Loucy (cell line): ENCODE results near the gene DAGLA.

ENCODE experiments used
- H2AFZ ChIP-seq: fragments of 200-600 bp; sonication (generic); 2 replicates; pipeline ENCODE4 v1.6.0; 2016; ENCODE audit warnings: antibody characterized with exemption, mild to moderate bottlenecking, low read length, moderate library complexity
- H3F3A ChIP-seq: fragments of 200-600 bp; 2 replicates; pipeline ENCODE4 v1.6.0; 2016; ENCODE audit warnings: antibody characterized with exemption, low read depth, mild to moderate bottlenecking
- H3K27me3 ChIP-seq: fragments of 200-600 bp; sonication (generic); 2 replicates; pipeline ENCODE4 v1.6.1; 2014; ENCODE audit warnings: low read length, mild to moderate bottlenecking; ENCODE audit not compliant: insufficient read depth, poor library complexity, severe bottlenecking
- H3K36me3 ChIP-seq: fragments of 200-600 bp; sonication (generic); 2 replicates; pipeline ENCODE4 v1.6.1; 2016; ENCODE audit warnings: low read length; ENCODE audit not compliant: insufficient read depth
- H3K4me1 ChIP-seq: fragments of 200-600 bp; sonication (generic); 2 replicates; pipeline ENCODE4 v1.5.1; 2014; ENCODE audit warnings: low read length, mild to moderate bottlenecking; ENCODE audit not compliant: insufficient read depth, poor library complexity, severe bottlenecking
- H3K4me2 ChIP-seq: fragments of 200-600 bp; sonication (generic); 2 replicates; pipeline ENCODE4 v1.6.0; 2014; ENCODE audit warnings: antibody characterized with exemption, low read length, low read depth, mild to moderate bottlenecking; ENCODE audit not compliant: poor library complexity, severe bottlenecking
- H3K4me3 ChIP-seq: fragments of 200-600 bp; sonication (generic); 2 replicates; pipeline ENCODE4 v1.5.1; 2014; ENCODE audit warnings: low read length, mild to moderate bottlenecking, mixed read lengths; ENCODE audit not compliant: poor library complexity, severe bottlenecking
- H3K79me2 ChIP-seq: fragments of 200-600 bp; sonication (generic); 2 replicates; pipeline ENCODE4 v1.6.1; 2014; ENCODE audit warnings: low read length; ENCODE audit not compliant: insufficient read depth
- H3K9ac ChIP-seq: fragments of 200-600 bp; sonication (generic); 2 replicates; pipeline ENCODE4 v1.6.0; 2014; ENCODE audit warnings: mild to moderate bottlenecking, low read depth, low read length, moderate library complexity; ENCODE audit not compliant: poor library complexity, severe bottlenecking
- H3K9me2 ChIP-seq: fragments of 200-600 bp; sonication (generic); replicated peaks from 2 replicates; pipeline ENCODE4 v1.6.1; 2016; ENCODE audit warnings: low read depth, low read length, mixed read lengths
- H3K9me3 ChIP-seq: fragments of 200-600 bp; sonication (generic); 2 replicates; pipeline ENCODE4 v1.6.1; 2014; ENCODE audit warnings: mild to moderate bottlenecking, antibody characterized with exemption, low read length, low read depth; ENCODE audit not compliant: insufficient read depth
- H4K20me1 ChIP-seq: fragments of 200-600 bp; sonication (generic); 2 replicates; pipeline ENCODE4 v1.6.0; 2014; ENCODE audit warnings: antibody characterized with exemption, low read length, mild to moderate bottlenecking; ENCODE audit not compliant: insufficient read depth, poor library complexity, severe bottlenecking
- CTCF ChIP-seq: fragments of 200-600 bp; sonication (generic); conservative IDR thresholded peaks from 2 replicates; pipeline ENCODE4 v1.5.1; 2014; ENCODE audit warnings: mild to moderate bottlenecking, antibody characterized with exemption, low read length
- EZH2phosphoT487 ChIP-seq: fragments of 200-600 bp; IDR thresholded peaks from 2 replicates; pipeline ENCODE4 v1.6.1; 2018; ENCODE audit warnings: antibody characterized with exemption, mild to moderate bottlenecking, moderate library complexity, borderline replicate concordance

DAGLA gene

DNA sequence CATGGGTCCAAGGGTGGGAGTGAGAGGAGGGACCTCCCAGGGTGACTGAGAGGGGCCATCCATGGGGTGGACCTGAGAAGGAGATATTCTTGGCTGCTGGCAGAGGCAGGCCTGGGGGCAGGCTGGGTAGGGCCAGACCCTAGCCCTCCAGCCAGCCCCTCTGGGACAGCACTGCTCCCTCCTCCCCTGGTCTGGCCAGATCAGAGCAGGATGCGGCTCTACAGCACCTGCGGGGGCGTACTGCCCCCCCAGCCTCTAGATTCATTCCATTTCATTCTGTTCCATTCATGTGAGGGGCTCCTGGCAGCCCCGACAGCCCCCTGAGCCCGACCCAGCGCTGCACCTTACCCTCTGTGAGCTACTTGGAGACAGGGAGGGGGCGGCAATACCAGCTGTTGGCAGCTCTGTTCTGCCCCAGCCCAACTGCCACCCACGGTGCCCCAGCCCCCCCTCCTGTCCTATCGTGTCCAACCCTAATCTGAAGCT, 37.9 kb downstream of the DAGLA start:
- no peak overlapping the region for H3K4me2 ChIP-seq
- no peaks in the 10 kb centered on the region for H3K36me3 ChIP-seq
- H2AFZ ChIP-seq = no peak overlapping the region
- no peaks in the 10 kb centered on the region for H3F3A ChIP-seq
- no peak for TF ChIP-seq EZH2phosphoT487
- no peak for TF ChIP-seq CTCF
- H3K4me1 ChIP-seq = no peaks in the 10 kb centered on the region
- H3K27me3 ChIP-seq = no peaks in the 10 kb centered on the region
- no peak overlapping the region for H3K4me3 ChIP-seq
- H3K9ac ChIP-seq = no peak overlapping the region
- H3K9me2 ChIP-seq = no peaks in the 10 kb centered on the region
- no peaks in the 10 kb centered on the region for H4K20me1 ChIP-seq
- no peaks in the 10 kb centered on the region for H3K9me3 ChIP-seq
- no peaks in the 10 kb centered on the region for H3K79me2 ChIP-seq

DNA sequence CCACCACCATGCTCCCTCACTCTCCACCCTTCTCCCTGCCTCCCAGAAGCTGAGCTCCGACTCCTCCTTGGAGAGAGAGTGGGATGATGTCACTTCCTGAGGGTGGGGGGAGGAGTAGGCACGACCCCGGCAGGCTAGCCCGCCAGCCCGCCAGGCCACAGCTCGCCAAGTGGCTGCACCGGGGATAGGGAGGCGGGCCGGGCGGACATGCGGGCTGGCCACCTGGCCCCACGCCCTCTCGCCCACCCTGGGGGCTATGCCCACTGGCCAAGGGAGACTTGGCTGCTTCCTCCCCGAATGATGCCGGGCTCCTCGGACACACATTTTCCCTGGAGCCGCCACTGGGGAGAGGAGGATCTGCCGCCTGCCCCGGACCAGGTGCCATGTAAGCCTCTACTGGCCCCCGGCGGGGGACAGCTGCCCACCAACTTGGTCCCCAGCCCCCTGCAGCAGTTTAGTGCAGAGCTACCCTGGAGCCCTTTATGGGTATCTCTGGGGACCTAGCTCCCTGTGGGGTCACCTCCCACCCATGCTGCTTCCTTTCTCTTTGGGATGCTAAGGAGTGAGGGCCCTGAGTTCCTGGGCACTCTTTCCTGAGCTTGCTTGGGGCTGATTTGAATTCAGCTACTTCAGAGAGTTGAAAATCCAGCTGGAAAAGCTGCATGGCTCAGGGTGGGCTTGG, 38.6 kb downstream of the DAGLA start:
- Histone ChIP-seq H3K27me3 (no peaks in the 10 kb centered on the region), H3K79me2 (no peaks in the 10 kb centered on the region)

DNA sequence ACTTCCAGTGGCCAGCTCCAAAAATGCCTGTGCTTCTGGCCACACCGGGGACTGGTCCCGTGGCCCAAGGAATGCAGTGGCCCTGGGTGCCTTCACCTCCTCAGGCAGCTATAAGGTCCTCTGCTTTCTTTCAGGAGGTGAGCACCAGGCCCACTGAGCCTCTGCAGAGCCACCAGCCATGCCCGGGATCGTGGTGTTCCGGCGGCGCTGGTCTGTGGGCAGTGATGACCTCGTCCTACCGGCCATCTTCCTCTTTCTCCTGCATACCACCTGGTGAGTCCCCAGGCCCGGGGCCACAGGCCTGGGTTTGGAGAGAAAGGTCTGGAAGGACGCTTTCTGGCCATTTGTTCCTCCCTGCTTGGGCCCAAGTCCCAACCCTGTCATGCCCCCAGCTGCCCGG, 39.8 kb downstream of the DAGLA start:
- H3K9me3 ChIP-seq = no peaks in the 10 kb centered on the region
- H3K9me2 ChIP-seq = no peaks in the 10 kb centered on the region
- H3K4me3 ChIP-seq = no peak overlapping the region
- H3K4me2 ChIP-seq = no peak overlapping the region
- H3K36me3 ChIP-seq = no peaks in the 10 kb centered on the region
- H2AFZ ChIP-seq = no peak overlapping the region
- no peaks in the 10 kb centered on the region for H3K27me3 ChIP-seq
- no peaks in the 10 kb centered on the region for H3F3A ChIP-seq
- no peak overlapping the region for H3K9ac ChIP-seq
- no peaks in the 10 kb centered on the region for H4K20me1 ChIP-seq
- TF ChIP-seq CTCF = no peak
- no peak for TF ChIP-seq EZH2phosphoT487
- no peaks in the 10 kb centered on the region for H3K79me2 ChIP-seq
- no peaks in the 10 kb centered on the region for H3K4me1 ChIP-seq

More for the DNA sequence above, 38.6 kb downstream of the DAGLA start:
- Histone ChIP-seq H3K9ac (no peak overlapping the region), H3K4me3 (no peak overlapping the region), H3K4me2 (no peak overlapping the region), H3K9me2 (no peaks in the 10 kb centered on the region), H3K36me3 (no peaks in the 10 kb centered on the region), H3F3A (no peaks in the 10 kb centered on the region), H3K9me3 (no peaks in the 10 kb centered on the region), H4K20me1 (no peaks in the 10 kb centered on the region), H2AFZ (no peak overlapping the region), H3K4me1 (no peaks in the 10 kb centered on the region)
- no peak for TF ChIP-seq CTCF
- no peak for TF ChIP-seq EZH2phosphoT487
